Measurements from ENCODE around the gene TM9SF1. TPM values are rescaled to one million over a fixed set of nuclear protein-coding genes. Genes with fewer than 3 reads are reported as not detected.

TM9SF1 gene
- total and polyA plus RNA-seq, 2 of the 13 experiments (the other 11 are each of a cell fraction or from before 2014, with no cell fraction given): 83.2 to 110 TPM

DNA sequence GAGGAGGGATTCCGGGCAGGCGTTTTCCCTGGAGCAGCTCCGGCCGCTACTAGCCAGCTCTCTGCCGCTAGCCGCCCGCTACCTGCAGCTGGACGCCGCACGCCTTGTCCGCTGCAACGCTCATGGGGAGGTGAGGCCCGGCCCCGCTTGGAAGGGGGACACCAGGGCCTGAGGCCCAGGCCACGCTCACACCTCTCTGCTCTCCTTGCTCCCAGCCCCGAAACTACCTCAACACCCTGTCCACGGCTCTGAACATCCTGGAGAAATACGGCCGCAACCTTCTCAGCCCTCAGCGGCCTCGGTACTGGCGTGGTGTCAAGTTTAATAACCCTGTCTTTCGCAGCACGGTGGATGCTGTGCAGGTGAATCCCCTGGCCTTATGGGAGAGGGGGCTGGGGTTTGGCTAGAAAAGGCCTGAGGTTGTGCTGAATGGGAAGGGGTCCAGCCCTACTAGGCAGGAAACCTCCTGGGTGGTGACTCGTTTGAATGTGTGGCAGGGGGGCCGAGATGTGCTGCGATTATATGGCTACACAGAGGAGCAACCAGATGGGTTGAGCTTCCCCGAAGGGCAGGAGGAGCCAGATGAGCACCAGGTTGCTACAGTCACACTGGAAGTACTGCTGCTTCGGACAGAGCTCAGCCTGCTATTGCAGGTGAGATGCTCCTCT is 47.3 kb downstream of the TM9SF1 start (continued):
- TF ChIP-seq ZNF354B (CRISPR knock-in tag; IDR thresholded peaks at IDR 0.05): peak; percentile 84; the same call in 1 of the 2 replicates
- 0 out of 2 replicates have a peak, but pooled peaks have one; percentile 70 for TF ChIP-seq ZNF577 (CRISPR knock-in tag; IDR thresholded peaks at IDR 0.05; ENCODE audit: borderline replicate concordance, low read depth)
- TF ChIP-seq ZBTB38 (CRISPR knock-in tag; IDR thresholded peaks at IDR 0.05): peak; percentile 19; the same call in 1 of the 2 replicates
- TF ChIP-seq, protein P1, sequence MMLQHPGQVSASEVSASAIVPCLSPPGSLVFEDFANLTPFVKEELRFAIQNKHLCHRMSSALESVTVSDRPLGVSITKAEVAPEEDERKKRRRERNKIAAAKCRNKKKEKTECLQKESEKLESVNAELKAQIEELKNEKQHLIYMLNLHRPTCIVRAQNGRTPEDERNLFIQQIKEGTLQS (CRISPR knock-in tag; IDR thresholded peaks at IDR 0.05): peak; percentile 10; the same call in 1 of the 2 replicates
- TF ChIP-seq TOPORS (CRISPR knock-in tag; IDR thresholded peaks at IDR 0.05): 0 out of 2 replicates have a peak, but pooled peaks have one; percentile 72
- TF ChIP-seq, protein P2, sequence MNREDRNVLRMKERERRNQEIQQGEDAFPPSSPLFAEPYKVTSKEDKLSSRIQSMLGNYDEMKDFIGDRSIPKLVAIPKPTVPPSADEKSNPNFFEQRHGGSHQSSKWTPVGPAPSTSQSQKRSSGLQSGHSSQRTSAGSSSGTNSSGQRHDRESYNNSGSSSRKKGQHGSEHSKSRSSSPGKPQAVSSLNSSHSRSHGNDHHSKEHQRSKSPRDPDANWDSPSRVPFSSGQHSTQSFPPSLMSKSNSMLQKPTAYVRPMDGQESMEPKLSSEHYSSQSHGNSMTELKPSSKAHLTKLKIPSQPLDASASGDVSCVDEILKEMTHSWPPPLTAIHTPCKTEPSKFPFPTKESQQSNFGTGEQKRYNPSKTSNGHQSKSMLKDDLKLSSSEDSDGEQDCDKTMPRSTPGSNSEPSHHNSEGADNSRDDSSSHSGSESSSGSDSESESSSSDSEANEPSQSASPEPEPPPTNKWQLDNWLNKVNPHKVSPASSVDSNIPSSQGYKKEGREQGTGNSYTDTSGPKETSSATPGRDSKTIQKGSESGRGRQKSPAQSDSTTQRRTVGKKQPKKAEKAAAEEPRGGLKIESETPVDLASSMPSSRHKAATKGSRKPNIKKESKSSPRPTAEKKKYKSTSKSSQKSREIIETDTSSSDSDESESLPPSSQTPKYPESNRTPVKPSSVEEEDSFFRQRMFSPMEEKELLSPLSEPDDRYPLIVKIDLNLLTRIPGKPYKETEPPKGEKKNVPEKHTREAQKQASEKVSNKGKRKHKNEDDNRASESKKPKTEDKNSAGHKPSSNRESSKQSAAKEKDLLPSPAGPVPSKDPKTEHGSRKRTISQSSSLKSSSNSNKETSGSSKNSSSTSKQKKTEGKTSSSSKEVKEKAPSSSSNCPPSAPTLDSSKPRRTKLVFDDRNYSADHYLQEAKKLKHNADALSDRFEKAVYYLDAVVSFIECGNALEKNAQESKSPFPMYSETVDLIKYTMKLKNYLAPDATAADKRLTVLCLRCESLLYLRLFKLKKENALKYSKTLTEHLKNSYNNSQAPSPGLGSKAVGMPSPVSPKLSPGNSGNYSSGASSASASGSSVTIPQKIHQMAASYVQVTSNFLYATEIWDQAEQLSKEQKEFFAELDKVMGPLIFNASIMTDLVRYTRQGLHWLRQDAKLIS (CRISPR knock-in tag; IDR thresholded peaks at IDR 0.05): no peak
- no peak for TF ChIP-seq ZNF589 (CRISPR knock-in tag; conservative IDR thresholded peaks at IDR 0.05)
- TF ChIP-seq RARG (CRISPR knock-in tag; IDR thresholded peaks at IDR 0.05; ENCODE audit: low read depth): 0 out of 2 replicates have a peak, but pooled peaks have one; percentile 10
- no peak; the same call in 1 of the 2 replicates for TF ChIP-seq ZNF138 (CRISPR knock-in tag; IDR thresholded peaks at IDR 0.05; ENCODE audit: low read depth)
- TF ChIP-seq RBFOX2 (IDR thresholded peaks at IDR 0.05; ENCODE audit: low read depth, low read length): peak; percentile 44
- TF ChIP-seq ZNF256 (CRISPR knock-in tag; conservative IDR thresholded peaks at IDR 0.05): peak; percentile 73; the same call in 1 of the 2 replicates
- TF ChIP-seq AGO2 (optimal IDR thresholded peaks at IDR 0.05; ENCODE audit: low read depth, low read length): peak; percentile 72
- peak; percentile 69 for TF ChIP-seq HIVEP1 (CRISPR knock-in tag; IDR thresholded peaks at IDR 0.05)
- TF ChIP-seq ZMYM3 (CRISPR knock-in tag; IDR thresholded peaks at IDR 0.05): no peak
- peak; percentile 94 for TF ChIP-seq DBP (CRISPR knock-in tag; IDR thresholded peaks at IDR 0.05; ENCODE audit: not compliant biosample characterization)
- peak; percentile 92 for TF ChIP-seq NFAT5 (CRISPR knock-in tag; IDR thresholded peaks at IDR 0.05)
